HG03378 (cell line): ENCODE data around the gene PPIP5K1.
"Not testable (repeated sequence)": the region's sequence is repeated elsewhere in the genome, so short reads cannot be mapped to it uniquely, and the experiment has no call there.

ENCODE experiments used
- ATAC-seq: cut with Tn5 transposase; IDR thresholded peaks from one replicate; pipeline ENCODE4 v1.9.1; 2021; ENCODE audit warnings: mild to moderate bottlenecking, moderate library complexity; ENCODE audit not compliant: unreplicated experiment

The PPIP5K1 gene

DNA sequence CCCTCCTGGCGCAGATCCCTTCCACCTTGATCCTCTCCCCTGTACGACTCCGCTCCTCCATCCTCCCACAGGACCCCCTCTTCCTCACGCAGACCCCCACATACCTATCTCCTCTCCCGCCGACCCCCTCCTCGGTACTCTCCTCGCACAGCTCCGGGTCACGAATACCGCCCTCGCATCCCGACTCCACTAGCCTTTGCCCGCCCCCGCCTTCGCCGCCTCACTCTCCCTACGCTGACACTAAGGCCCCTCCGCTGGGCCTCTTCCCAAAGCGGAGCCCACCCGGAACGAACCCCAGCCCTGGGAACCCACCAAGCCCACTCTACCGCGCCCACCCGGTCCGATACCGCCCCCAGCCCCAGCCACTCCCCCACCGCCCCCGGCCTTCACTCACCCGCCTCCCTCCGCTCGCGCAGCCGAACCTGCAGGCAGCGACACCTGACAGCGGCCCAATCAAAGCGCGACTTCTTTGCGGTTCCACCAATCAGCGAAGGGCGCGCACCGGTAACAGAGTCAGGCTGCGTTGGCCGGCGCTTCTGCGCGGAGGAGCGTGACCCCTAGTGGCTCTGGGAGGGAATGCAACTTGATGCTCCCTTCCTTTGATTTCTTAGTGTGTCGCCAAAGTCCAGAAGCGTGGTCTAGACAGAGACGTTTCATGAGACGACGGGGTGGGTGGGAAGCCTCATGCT lies at the start of gene PPIP5K1:
Gene PPIP5K1, minus strand, starts transcription at position 431 of the 689 bp plus-strand sequence. CDS start 5,704 bp downstream, outside the sequence.
- ATAC-seq = peak; percentile 92

DNA sequence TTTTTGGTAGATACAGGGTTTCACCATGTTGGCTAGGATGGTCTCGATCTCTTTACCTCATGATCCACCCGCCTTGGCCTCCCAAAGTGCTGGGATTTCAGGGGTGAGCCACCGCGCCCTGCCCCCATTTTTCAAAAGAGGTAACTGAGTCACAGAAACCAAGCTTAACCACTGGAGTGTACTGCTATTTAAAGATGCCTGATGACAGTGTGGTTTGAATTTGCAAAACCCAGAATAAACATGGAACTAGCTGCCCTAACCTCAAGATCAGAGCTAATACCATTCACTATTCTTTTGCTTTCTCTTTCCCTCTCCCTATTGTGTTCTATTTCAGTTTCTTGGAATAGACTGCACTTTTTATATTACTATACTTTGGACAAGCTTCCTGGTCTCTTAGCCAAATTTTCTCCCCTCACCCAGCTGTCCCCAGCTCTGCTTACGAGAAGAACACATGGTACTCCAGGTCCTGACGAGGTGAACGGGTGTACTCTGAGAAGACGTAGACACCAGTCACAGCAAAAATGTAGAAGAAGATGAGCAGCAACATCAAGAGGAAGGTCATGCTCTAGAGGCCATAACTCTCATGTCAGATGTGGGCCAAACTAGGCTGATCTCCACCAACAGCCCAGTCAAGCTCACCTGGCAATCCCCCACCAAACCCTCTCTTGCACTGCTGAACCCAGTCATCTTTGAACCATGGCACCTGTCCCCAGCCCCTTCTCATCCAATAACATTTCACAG lies 48.6 kb upstream of the PPIP5K1 start:
- ATAC-seq = not testable (repeated sequence)

- not testable (repeated sequence) for ATAC-seq
These were observed 36.9 kb upstream of the PPIP5K1 start for GRCh38 chr15:43626937-43627336.

GRCh38 chr15:43625106-43625505 lies 35.1 kb upstream of the PPIP5K1 start:
- no peak for ATAC-seq

DNA sequence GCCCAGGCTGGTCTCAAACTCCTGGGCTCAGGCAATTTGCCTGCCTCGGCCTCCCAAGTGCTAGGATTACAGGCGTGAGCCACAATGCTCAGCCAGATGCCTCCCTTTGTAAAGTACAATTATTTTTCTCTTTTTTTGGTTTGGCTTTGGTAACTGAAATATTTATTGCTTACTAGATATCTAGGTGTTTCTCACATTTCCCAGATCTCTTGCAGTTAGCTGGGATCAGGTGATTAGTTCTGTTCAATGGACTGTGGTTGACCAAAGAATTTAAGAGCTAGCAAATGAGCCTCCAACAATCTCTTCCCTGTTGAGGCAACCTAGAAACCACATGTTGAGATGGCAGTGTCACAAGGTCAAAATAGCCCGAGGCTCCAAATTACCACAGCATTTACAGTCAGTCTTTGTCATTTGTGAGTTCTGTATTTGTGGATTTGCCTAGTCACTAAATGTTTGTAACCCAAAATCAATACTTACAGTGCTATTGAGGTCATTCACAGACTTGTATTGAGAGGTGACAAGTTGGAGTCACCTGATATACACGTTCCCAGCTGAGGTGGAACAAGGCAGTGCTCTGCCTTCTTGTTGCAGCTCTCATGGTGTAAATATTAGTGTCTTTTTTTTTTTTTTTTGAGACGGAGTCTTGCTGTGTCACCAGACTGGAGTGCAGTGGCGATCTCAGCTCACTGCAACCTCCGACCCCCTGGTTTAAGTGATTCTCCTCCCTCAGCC lies 32.2 kb upstream of the PPIP5K1 start:
- ATAC-seq = not testable (repeated sequence)

GRCh38 chr15:43618700-43619099 lies 28.7 kb upstream of the PPIP5K1 start, which contains the start of gene STRC:
Gene STRC, minus strand, starts transcription at chr15:43618800. Its CDS starts 78 bp downstream, at chr15:43618722.
- not testable (repeated sequence) for ATAC-seq

DNA sequence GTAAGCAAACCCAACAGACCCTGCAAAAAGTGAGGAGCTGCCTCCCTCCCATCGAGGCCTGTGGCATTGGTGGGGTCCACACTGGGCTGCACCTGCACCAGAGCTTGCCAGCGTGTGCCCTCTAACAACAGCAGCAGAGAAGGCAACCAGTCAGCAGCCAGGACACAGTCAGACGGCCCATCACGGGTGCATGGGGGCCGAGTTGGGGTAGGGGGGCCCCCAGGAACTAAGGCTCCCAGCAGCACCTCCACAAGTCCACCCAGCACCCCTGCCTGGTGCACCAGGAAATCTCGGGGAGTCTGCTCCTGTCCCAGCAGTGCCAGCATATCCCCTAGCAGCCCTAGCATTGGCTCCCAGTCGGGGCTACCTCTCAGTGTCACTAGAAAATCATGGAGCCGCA lies 27.7 kb upstream of the PPIP5K1 start:
- ATAC-seq = not testable (repeated sequence)

GRCh38 chr15:43602233-43602632 lies 12.2 kb upstream of the PPIP5K1 start:
- ATAC-seq = not testable (repeated sequence)

- ATAC-seq = not testable (repeated sequence)
These were observed 10.2 kb upstream of the PPIP5K1 start for GRCh38 chr15:43600200-43600599.

DNA sequence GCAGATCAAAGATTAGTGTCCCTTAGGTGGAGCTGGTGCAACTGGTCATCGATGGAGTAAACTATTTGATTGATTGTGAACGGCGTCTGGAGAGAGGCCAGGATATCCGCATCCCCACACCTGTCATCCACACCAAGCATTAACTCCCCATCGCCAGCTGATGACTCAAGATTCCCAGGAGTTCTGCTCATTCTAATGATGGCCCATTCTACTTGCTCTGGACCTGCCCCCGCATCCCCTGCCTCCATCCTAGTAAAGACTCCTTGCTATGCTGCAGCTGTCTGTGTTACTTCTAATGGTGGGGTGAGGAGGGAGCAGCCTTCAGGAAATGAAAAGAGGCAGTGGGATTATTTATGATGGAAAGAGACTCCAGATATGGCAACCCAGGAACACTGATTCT lies 9.1 kb upstream of the PPIP5K1 start:
- ATAC-seq = not testable (repeated sequence)

DNA sequence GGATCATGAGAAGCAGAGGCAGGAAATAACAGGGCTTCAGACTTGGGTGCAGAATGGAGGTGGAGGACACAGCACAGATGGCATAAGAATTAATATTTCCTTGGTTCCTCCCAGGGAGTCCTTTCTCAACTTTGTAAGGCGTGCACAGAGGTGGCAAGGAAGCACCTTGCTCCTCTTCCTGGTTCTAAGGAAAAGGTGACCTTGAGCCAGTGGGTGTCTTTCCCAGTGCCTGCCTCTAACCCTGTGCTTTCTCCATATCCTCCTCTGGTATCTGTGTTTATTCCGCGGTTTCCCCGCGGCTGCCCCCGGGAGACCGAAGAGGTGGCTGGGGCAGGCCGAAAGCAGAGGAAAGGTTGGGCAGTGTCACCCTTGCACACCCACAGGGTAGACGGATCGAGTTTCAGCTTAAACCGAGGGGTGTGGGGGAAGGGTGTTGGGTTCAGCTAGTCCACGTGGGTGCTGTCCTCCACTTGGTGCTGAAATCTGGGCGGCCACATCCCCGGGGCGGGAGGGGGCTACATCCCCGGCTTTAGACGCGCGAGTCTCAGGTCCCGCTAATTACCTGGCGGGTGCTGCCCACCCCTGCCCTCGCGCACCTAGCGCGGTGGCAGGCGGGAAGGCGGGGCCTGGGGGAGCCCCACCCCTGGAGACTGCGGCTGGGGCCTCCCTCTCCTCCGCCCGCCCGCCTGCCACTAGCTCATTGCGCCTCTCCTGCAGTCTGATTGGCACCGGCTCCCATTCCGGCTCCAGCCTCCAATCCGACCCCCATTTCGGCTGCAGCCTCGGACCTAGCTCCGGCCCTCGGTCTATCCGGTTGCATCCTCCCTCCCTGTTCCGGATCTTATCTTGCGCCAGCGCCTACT lies 3.6 kb upstream of the PPIP5K1 start, which contains the start of gene CKMT1B:
Gene CKMT1B, plus strand, starts transcription at position 700 of the 863 bp plus-strand sequence. CDS start 192 bp downstream, outside the sequence.
- ATAC-seq = not testable (repeated sequence)

DNA sequence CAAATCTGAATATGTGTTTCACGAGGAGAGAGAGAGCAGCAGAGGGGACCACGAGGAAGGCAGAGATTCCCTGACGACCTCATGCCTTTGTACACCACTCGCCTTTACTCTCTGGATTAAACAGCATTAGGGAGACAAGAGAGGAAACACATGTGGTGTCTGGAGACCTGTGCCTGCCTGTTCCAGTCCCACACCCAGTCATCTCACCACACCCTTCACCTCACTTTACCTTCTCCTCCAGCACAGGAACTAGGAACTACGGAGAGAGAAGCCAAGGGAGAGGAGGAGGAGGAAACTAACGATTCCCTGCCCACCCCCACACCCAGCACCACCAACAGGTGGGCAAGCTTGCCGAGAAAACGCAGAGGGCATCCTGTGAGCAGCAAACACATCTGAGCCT lies 2.8 kb upstream of the PPIP5K1 start:
- not testable (repeated sequence) for ATAC-seq

DNA sequence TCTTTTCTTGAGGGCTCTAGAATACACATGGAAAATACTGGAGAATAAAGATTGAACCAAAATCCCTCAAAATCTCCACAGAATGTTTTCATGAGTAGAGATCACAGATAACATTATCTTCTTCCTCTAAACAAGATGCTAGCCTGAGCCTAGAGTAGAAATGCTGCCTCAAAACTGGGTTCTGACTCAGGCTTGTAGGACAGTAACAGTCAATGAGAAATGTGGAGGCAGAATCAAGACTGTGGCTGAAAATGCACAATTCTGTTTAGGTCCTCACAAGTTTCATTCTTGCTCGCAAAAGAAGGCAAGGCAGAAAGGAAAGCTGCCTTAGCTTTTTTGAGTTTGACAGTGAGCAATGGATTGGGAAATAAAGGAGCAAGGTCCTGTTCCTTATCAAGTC lies 15.4 kb downstream of the PPIP5K1 start:
- not testable (repeated sequence) for ATAC-seq

GRCh38 chr15:43566615-43567014 lies 23.4 kb downstream of the PPIP5K1 start:
- not testable (repeated sequence) for ATAC-seq

DNA sequence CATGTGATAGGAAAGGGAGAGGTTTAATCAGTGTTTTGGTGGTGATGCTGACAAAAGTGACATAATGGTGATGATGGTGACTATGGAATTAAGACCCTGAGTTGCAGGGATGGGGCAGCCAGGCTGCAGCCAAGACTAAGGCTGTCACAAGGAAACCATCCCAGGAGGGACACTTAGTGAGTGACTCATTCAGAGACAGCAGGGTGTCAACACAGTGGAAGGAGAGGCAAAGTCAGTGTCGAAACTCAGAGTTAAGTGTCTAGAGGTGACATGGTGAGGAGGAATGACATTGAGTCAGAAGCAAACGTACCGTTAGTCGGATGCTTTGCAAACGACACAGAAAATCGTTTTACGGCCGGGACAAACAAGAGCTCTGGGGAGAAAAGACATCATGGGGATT lies 26.2 kb downstream of the PPIP5K1 start:
- ATAC-seq = not testable (repeated sequence)

GRCh38 chr15:43562753-43563152 lies 27.3 kb downstream of the PPIP5K1 start:
- not testable (repeated sequence) for ATAC-seq

DNA sequence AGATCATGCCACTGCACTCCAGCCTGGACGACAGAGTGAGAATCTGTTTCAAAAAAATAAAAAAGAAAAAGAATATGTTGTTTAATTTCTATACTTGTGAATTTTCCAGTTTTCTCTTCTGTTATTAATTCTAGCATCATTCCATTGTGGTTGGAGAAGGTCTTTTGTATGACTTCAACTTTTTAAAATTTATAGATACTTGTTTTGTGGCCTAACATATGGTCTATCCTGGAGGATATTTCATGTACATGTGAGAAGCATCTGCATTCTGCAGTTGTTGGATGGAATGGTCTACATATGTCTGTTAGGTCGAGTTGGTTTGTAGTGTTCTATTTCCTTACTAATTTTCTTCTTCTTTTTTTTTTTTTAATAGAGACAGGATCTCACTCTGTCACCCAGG lies 37.0 kb downstream of the PPIP5K1 start:
- ATAC-seq = no peak

DNA sequence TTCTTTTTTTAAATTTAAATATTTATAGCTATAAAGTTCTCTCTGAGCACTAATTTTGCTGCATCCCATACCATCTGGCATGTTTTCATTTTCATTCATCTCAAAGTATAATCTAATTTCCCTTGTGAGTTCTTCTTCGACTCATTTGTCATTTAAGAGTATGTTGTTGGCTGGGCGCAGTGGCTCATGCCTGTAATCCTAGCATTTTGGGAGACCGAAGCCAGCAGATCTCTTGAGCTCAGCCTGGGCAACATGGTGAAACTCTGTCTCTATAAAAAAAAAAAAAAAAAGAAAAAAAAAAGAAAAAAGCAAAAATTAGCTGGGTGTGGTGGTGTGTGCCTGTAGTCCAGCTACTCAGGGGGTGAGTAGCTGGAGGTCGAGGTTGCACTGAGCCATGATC lies 37.8 kb downstream of the PPIP5K1 start:
- ATAC-seq = no peak

GRCh38 chr15:43550527-43551363 lies 39.3 kb downstream of the PPIP5K1 start:
- no peak for ATAC-seq
